ENCODE data around the gene MB.
"Not testable (repeated sequence)": the region's sequence is repeated elsewhere in the genome, so short reads cannot be mapped to it uniquely, and the experiment has no call there.

- TF ChIP-seq POLR2A, CTCF (IDR thresholded peaks at IDR 0.05): not testable (repeated sequence)
Observed at GRCh38 chr22:35623885-35624284, 6.8 kb upstream of the MB start.
